Measurements from ENCODE around the gene CST1.
"Not testable (repeated sequence)": the region's sequence is repeated elsewhere in the genome, so short reads cannot be mapped to it uniquely, and the experiment has no call there.

Gene CST1

DNA sequence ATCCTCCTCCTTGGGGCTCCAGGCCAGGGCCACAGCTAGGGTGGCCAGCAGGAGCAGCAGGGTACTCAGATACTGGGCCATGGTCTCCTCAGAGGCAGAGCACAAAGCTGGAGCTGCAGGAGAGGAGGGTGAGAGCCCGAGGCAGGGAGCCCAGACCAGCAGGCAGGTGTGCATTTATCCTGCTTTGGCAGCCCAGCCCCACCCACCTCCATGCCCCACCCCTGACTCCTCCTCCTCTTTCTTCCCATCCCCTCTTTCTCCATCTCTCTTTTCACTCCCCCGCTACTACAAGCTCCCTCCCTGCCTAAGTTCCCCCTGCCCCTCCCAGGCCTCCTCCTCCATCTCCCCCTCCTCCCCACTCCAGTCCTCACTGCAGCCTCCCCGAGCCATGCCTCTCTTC, at the start of gene CST1:
CST1 (minus strand) TSS at position 150 of the 400 bp plus-strand sequence; CDS start at position 81, 69 bp downstream.
- not testable (repeated sequence) for DNase-seq

DNA sequence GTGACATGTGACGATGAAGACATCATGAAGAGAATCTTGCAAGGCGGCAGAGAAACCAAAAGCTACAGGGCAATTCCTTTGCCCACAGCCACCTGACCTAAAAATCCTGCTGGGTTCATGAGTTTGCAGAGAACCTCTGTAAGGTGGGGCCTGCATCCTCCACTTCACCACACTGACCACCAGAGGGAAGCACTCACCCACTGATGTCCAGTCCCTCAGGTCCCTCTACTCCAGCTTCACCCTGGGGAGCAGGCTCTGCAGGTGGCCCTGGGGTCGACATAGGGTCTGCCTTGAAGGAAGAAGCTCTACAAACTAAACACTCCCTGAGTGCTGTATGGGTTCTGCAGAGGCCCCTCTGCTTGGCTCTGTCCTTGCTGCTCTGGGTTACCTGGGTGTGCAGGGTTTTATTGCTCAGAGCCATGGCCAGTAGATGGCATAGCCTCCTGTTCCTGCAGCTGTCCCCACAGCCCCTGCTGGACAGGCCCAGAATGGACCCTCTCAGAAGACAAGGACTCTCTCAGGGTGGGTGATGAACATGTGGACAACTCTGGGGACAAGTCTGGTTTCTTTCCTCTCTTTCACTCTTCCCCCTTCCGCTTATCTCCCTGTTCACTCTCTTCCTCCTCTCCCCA, 48.6 kb upstream of the CST1 start:
- DNase-seq = not testable (repeated sequence)

DNA sequence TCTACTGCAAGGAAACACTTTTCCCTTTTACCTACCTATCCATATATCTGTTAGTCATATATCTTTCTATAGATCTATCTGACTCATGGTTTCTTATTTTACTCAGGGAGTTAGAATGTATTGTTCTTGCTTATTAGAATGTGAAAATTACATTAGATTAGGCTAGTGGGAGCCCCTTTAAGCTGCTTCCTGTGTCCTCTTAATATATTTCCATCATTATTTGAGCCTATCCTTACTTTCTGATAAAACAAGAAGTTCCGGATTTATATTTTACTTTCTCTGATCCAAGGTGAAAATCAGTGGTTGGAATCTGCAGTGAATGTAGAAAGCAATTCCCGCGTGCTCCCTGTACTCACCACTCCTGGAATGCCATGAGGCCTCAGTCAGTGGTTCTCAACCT, 44.8 kb upstream of the CST1 start:
- no peak for DNase-seq

DNA sequence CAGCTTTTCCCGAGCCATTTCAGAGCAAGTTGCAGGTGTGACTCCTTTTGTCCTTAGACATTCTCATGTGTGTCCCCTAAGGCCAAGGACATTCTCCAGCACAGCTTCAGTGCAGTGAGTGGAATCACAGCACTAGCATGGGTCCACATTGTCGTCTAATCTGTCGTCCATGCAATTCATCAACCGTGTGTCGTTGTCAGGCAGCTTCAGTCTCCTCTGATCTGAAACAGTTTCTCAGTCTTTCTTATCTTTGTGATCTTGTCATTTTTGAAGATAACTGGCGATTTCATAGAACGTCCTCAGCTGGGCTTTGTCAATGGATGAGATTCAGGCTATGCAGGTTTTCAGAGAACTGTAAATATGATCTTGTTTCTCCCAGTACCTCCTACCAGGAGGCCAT, 44.1 kb upstream of the CST1 start:
- no peak for DNase-seq

GRCh38 chr20:23794065-23794464, 43.3 kb upstream of the CST1 start:
- DNase-seq = no peak

DNA sequence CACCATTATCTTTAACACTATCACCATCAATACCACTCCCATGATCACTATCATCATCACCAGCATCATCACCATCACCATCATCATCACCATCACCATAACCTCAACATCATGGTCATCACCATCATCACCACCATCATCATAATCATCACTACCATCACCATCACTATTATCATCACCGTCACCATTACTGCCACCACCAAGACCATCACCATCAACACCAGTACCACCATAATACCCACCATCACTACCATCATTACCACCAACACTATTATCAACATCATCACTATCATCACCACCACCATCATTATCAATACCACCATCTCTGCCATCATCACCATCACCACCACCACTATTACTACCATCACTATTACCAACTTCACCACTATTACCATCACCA, 32.7 kb upstream of the CST1 start:
- no peak for DNase-seq

DNA sequence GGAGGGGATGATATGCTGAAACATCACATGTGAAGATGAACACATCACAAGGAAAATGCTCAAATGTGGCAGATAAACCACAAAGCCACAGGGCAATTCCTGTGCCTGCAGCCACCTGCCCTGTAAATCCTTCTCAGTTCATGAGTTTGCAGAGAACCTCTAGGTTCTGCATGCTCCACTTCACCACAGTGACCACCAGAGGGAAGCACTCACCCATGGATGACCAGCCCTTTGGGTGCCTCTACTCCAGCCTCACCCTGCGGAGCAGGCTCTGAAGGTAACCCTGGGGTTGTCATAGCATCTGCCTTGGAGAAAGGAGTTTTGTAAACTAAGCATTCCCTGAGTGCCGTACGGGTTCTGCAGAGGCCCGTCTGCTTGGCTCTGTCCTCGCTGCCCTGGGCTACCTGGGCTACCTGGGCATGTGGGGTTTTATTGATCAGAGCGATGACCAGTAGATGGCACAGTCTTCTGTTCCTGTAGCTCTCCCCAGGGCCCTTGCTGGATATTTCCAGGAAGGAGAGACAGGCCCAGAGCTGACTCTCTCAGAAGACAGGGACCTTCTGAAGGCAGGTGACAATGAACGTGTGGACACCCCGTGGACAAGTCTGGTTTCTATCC, 31.7 kb upstream of the CST1 start:
- no peak for DNase-seq

DNA sequence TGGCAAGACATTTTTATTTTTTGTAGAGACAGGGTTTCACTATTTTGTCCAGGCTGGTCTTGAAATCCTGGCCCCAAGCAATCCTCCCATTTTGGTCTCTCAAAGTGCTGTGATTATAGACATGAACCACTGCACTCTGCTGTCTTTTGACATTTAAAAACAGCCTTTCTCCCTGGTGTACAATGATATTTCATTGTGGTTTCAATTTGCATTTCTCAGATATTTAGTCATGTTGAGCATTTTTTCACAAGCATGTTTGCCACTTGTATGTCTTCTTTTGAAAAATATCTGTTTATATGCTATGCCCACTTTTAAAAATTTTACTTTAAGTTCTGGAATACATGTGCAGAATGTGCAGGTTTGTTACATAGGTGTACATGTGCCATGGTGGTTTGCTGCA, 27.9 kb upstream of the CST1 start:
- peak; percentile 22 for DNase-seq

GRCh38 chr20:23777380-23777779, 26.6 kb upstream of the CST1 start:
- not testable (repeated sequence) for DNase-seq

DNA sequence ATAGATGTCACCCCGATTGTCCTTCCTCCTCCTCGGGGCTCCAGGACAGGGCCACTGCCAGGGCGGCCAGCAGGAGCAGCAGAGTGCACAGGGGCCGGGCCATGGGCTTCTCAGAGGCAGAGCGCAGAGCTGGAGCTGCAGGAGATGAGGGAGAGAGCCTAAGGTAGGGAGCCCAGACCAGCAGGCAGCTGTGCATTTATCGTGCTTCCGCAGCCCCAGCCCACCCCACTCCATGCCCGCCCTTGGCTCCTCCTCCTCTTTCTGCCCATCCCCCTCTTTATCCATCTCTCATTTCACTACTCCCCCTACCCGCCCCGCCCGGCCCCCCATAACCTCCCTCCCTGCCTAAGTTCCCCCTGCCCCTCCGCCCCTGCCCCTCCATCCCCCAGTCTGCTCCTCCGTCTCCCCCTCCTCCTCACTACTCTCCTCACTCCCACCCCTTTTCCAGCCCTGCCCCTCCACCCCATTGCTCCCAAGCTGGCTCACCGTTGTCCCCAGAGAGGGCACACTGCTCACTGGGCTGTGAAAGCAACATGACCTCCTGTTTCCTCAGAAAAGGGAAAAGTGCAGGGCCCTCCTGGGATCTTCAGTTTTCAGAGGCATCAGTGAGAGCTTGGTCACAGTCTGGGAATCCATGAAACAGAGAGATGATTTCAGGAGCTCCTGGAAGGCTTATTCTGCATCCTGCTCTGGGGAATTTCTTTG, 25.5 kb upstream of the CST1 start:
- DNase-seq = no peak

- no peak for DNase-seq
These were observed 23.3 kb upstream of the CST1 start for GRCh38 chr20:23774081-23774480.

- DNase-seq = no peak
These were observed 22.8 kb upstream of the CST1 start for GRCh38 chr20:23773579-23773978.

- DNase-seq = no peak
These were observed 22.4 kb upstream of the CST1 start for GRCh38 chr20:23773127-23773526.

DNA sequence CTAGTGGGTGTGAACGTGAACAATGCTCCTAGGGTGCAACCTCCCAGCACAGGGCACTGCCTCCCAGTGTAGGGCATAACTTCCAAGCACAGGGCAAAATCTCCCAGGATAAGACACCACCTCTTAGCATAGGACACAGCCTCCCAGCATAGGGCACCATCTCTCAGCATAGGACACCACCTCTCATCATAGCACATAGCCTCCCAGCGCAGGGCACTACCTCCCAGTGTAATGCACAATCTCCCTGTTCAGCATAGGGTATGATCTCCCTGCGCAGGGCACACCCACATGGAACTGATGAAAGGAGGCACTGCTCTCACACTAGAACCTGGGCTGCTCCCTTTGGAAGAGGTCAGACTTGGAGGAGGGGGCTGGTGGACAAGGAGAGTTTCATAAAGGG, 21.3 kb upstream of the CST1 start:
- DNase-seq = no peak

DNA sequence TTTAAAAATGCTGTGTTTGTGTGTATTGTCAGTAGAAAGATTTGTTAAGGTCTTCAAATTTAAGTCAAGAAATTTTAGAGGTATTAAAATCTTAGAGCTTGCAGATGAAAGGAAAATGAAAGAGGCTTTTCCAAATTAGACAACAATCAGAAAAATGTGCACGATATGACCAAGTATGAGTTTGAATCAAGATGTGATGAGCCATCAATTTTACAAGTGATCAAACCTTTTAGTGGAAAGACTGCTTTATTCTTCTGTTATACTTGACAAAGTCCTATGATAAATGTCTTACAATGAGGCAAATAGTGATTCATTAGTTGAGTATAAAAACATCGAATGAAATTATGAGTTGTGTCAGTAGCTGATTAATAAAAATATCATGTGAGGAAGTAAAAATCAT, 19.6 kb upstream of the CST1 start:
- no peak for DNase-seq

DNA sequence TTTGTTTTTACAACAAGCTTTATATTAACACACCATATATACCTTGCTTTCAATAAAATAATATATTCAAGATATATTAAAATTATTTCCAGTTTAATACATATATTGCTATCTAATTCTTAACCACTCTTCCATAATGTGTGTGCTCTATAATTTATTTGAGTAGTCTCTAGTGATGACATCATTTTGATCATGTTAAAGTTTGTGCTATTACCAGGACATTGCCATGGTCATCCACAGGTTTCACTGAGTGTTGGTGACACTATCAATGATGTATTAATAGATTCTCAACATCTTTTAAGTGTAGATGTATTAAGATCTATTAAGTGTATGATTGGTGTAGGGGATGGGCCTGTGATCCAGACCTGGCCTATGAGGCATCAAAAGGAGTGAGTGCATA, 17.8 kb upstream of the CST1 start:
- DNase-seq = not testable (repeated sequence)

DNA sequence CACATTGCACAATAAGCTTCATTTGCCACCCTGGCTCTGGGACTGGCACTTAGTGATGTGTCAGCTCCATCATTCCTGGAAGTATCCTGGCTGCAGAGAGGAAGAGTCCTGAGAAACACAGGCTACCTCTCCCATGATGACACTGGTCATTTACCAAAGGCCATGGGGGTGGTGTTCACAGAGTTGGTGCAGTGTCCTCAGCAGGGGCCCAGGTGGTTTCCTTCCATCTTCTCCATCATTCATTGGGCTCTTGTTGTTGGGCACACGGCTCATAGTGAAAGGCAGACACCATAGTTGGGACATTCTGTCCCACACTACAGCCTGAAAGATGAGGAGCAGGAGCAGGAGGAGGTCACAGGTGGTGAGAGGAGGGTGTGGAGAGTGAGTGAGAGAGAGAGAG, 15.8 kb upstream of the CST1 start:
- DNase-seq = no peak

GRCh38 chr20:23765578-23765977, 14.8 kb upstream of the CST1 start:
- DNase-seq = no peak

DNA sequence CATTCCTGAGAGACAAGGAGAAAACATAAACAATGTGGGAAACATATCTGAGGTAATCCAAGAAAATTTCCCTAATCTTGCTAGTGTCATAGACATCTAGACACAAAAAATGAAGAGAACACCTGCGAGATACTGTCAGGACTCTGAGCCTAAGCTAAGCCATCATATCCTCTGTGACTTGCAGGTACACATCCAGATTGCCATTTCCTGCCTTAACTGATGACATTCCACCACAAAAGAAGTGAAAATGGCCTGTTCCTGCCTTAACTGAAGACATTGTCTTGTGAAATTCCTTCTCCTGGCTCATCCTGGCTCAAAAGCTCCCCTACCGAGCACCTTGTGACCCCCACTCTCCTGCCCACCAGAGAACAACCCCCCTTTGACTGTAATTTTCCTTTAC, 13.9 kb upstream of the CST1 start:
- DNase-seq = not testable (repeated sequence)

GRCh38 chr20:23763345-23763744, 12.6 kb upstream of the CST1 start:
- DNase-seq = no peak

DNA sequence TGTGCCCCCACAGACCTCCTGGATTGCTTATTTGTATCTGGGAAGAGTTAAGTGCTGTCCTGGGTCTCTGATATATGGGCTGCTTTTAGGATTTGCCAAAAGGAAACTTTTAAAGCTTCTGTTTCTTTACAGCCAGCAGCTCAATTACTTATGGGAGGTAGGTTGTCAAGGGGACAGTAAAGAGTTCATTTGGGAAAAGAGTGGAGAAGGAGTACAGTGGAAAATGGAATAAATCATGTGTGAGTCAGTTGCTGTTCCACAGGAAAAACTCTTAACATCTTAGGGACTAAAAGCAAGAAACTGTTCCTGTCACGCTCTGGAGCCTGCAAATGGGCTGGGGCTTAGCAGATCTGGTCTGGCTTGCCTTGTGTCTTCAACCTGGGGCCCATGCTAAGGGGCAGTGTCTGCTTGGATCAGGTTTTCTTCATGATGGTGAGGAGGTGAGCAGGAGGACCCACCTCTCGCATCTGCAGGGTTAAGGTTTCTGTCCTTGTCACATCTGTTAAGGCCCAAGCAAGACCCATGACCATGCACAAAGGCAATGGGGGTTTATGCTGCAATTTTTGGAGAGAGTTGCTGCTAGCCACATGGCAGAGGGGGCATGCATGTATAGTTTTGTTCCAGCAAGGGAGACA, 8.7 kb upstream of the CST1 start:
- no peak for DNase-seq

DNA sequence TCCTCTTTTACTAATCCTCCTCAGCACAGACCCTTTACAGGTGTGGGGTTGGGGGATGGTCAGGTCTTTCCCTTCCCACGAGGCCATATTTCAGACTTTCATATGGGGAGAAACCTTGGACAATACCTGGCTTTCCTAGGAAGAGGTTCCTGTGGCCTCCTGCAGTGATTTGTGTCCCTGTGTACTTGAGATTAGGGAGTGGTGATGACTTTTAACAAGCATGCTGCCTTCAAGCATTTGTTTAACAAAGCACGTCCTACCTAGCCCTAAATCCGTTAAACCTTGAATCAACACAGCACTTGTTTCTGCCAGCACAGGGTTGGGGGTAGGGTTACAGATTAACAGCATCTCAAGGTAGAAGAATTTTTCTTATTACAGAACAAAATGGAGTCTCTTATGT, 6.1 kb upstream of the CST1 start:
- DNase-seq = not testable (repeated sequence)

DNA sequence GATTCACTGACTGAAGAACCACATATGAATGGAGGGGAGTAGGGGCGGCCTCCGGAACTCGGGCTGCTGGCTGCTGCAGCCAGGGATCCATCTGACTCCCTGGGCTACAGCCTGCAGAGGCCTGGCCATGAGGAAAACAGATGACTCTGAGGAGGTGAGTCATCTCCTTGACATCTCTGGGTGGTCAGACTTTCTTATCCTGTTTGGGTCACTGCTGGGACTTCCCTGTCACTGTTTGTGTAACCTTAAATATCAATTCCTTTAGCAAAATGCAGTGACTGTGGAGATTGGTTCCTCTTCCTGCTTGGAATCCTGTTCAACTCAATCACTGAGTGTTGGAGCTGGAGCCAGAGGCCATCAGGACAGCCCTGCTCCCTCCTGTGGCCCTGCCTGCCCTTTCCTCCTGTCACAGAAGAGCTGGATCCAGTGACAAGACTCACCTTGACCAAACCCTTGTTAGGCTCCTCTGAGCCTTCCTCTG, 4.4 kb upstream of the CST1 start:
- peak; percentile 53 for DNase-seq

DNA sequence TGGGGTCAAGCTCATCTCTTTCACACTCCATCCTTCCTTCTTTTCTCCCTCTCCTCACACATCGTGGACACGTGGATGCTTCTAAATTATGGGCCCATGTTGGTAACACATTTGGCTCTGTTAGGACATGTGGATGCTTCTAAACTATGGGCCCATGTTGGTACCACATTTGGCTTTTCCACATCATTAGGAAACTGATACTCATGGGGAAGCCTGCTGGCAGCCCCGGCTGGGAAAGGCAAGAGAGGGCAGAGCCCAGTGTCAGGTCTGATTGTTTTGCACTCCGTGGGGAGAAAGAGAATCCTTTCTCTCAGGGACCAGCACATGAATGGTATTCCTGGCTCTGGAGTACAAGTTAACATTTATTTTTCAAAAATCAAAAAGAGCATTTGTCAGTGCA, 4.0 kb upstream of the CST1 start:
- DNase-seq = no peak
